Astrocyte (in vitro differentiated cells and primary cell): ENCODE data around the gene CCDC80. TPM values are rescaled to one million over a fixed set of nuclear protein-coding genes. Genes with fewer than 3 reads are reported as not detected.
A peak's percentile ranks its signal among the peaks of the same experiment; 100 is the strongest.

ENCODE experiments used
- DNase-seq: peaks from one replicate; pipeline ENCODE4 v3.0.0-alpha.2; 2010; ENCODE audit warnings: low read depth
- FAIRE-seq: peaks from 2 replicates; lab custom pipeline; 2011; peaks lifted over from hg19 to GRCh38; lab: Jason Lieb, UNC
- H2AFZ ChIP-seq: 2 replicates; pipeline ENCODE4 v1.6.0; 2012; ENCODE audit warnings: low read depth, low read length, inconsistent platforms
- H3K27ac ChIP-seq: 2 replicates; pipeline ENCODE4 v1.5.1; 2011; ENCODE audit warnings: low read depth, low read length, inconsistent platforms
- H3K27me3 ChIP-seq: 2 replicates; pipeline ENCODE4 v1.6.0; 2011; ENCODE audit warnings: low read length, inconsistent platforms; ENCODE audit not compliant: insufficient read depth
- H3K36me3 ChIP-seq: 2 replicates; pipeline ENCODE4 v1.5.1; 2011; ENCODE audit warnings: low read length, inconsistent platforms; ENCODE audit not compliant: insufficient read depth
- H3K4me1 ChIP-seq: 2 replicates; pipeline ENCODE4 v1.5.1; 2011; ENCODE audit warnings: low read length, inconsistent platforms; ENCODE audit not compliant: insufficient read depth
- H3K4me2 ChIP-seq: 2 replicates; pipeline ENCODE4 v1.6.0; 2012; ENCODE audit warnings: low read length, inconsistent platforms
- H3K4me3 ChIP-seq: 2 replicates; pipeline ENCODE4 v1.5.1; 2011; ENCODE audit warnings: low read depth, mild to moderate bottlenecking, low read length, inconsistent platforms; ENCODE audit not compliant: insufficient read depth
- H3K79me2 ChIP-seq: 2 replicates; pipeline ENCODE4 v1.6.0; 2012; ENCODE audit warnings: mild to moderate bottlenecking, low read length, inconsistent platforms; ENCODE audit not compliant: insufficient read depth
- H3K9ac ChIP-seq: 2 replicates; pipeline ENCODE4 v1.6.0; 2012; ENCODE audit warnings: mild to moderate bottlenecking, low read length, inconsistent platforms
- H3K9me3 ChIP-seq: 2 replicates; pipeline ENCODE4 v1.5.1; 2012; ENCODE audit warnings: low read depth, mild to moderate bottlenecking, low read length, inconsistent platforms; ENCODE audit not compliant: insufficient read depth
- H4K20me1 ChIP-seq: 2 replicates; pipeline ENCODE4 v1.6.0; 2012; ENCODE audit warnings: low read length, inconsistent platforms; ENCODE audit not compliant: insufficient read depth
- H3K27ac Mint-ChIP-seq: one replicate; pipeline ENCODE4 v1.8.0; 2021; ENCODE audit warnings: mild to moderate bottlenecking, mixed read lengths; ENCODE audit not compliant: unreplicated experiment
- H3K27me3 Mint-ChIP-seq: one replicate; pipeline ENCODE4 v1.8.0; 2021; ENCODE audit warnings: low read depth, mixed read lengths; ENCODE audit not compliant: unreplicated experiment
- H3K36me3 Mint-ChIP-seq: one replicate; pipeline ENCODE4 v1.8.0; 2021; ENCODE audit warnings: low read depth, mixed read lengths; ENCODE audit not compliant: unreplicated experiment
- H3K4me1 Mint-ChIP-seq: one replicate; pipeline ENCODE4 v1.8.0; 2021; ENCODE audit warnings: low read depth, mixed read lengths; ENCODE audit not compliant: unreplicated experiment
- H3K4me3 Mint-ChIP-seq: one replicate; pipeline ENCODE4 v1.8.0; 2021; ENCODE audit warnings: mild to moderate bottlenecking, moderate library complexity, mixed read lengths; ENCODE audit not compliant: unreplicated experiment
- H3K9me3 Mint-ChIP-seq: one replicate; pipeline ENCODE4 v1.8.0; 2021; ENCODE audit warnings: mild to moderate bottlenecking, mixed read lengths; ENCODE audit not compliant: unreplicated experiment
- CTCF ChIP-seq: IDR thresholded peaks from 2 replicates; pipeline ENCODE4 v1.5.1; 2011; ENCODE audit warnings: low read depth, mild to moderate bottlenecking, inconsistent platforms, low read length, moderate library complexity; ENCODE audit not compliant: insufficient read depth
- EZH2 ChIP-seq: IDR thresholded peaks from 2 replicates; pipeline ENCODE4 v1.6.1; 2012; ENCODE audit warnings: mild to moderate bottlenecking, low read length, inconsistent platforms; ENCODE audit not compliant: insufficient read depth
- total RNA-seq: library from RNA; stranded (reverse); gene quantifications from 2 replicates; pipeline ENCODE4 v1.2.1, GENCODE V29; 2021

CCDC80 gene
- total RNA-seq, 1 donor from 2014 or later, result 272 TPM

- Mint-ChIP-seq H3K36me3 (peaks cover 2% of the 10 kb centered on the region), H3K9me3 (no peaks in the 10 kb centered on the region), H3K4me1 (peaks cover 28% of the 10 kb centered on the region), H3K27me3 (no peaks in the 10 kb centered on the region), H3K4me3 (no peak overlapping the region), H3K27ac (no peak overlapping the region)
- Histone ChIP-seq H3K4me2 (no peak overlapping the region), H2AFZ (no peak overlapping the region), H3K9ac (no peak overlapping the region), H4K20me1 (peaks cover 4% of the 10 kb centered on the region), H3K9me3 (no peaks in the 10 kb centered on the region), H3K4me3 (no peak overlapping the region), H3K27me3 (no peaks in the 10 kb centered on the region), H3K27ac (no peak overlapping the region), H3K79me2 (peaks cover 38% of the 10 kb centered on the region), H3K36me3 (peaks cover 14% of the 10 kb centered on the region), H3K4me1 (peaks cover 22% of the 10 kb centered on the region)
- DNase-seq (no peak), FAIRE-seq (peak; percentile 45)
- TF ChIP-seq EZH2 (no peak), CTCF (no peak)
Measured at GRCh38 chr3:112627919-112628466, 12.9 kb downstream of the CCDC80 start.

GRCh38 chr3:112627419-112627818 lies 13.5 kb downstream of the CCDC80 start:
- no peaks in the 10 kb centered on the region for H3K9me3 Mint-ChIP-seq

More at GRCh38 chr3:112627419-112627818, 13.5 kb downstream of the CCDC80 start:
- DNase-seq, result no peak
- FAIRE-seq, result no peak
- Histone ChIP-seq H3K9me3 (no peaks in the 10 kb centered on the region), H3K9ac (no peak overlapping the region), H2AFZ (no peak overlapping the region), H3K4me2 (no peak overlapping the region), H4K20me1 (peaks cover 2% of the 10 kb centered on the region), H3K4me1 (peaks cover 16% of the 10 kb centered on the region), H3K4me3 (no peak overlapping the region), H3K27ac (no peak overlapping the region), H3K36me3 (peaks cover 14% of the 10 kb centered on the region), H3K79me2 (peaks cover 32% of the 10 kb centered on the region), H3K27me3 (no peaks in the 10 kb centered on the region)
- Mint-ChIP-seq H3K36me3 (peaks cover 2% of the 10 kb centered on the region), H3K4me1 (peaks cover 23% of the 10 kb centered on the region), H3K4me3 (no peak overlapping the region), H3K27me3 (no peaks in the 10 kb centered on the region), H3K27ac (no peak overlapping the region)
- no peak for TF ChIP-seq EZH2
- no peak for TF ChIP-seq CTCF
